Vagina (tissue), 2 donors: ENCODE results near the gene GPC1. TPM values are rescaled to one million over a fixed set of nuclear protein-coding genes. Genes with fewer than 3 reads are reported as not detected.
A peak's percentile ranks its signal among the peaks of the same experiment; 100 is the strongest.

ENCODE experiments used
- DNase-seq, 2 donors: peaks; one replicate each; pipeline ENCODE4 v3.0.0-alpha.2; 2017; ENCODE audit errors: extremely low spot score in 2 of 2
- H3K27ac ChIP-seq: fragments of 200-600 bp; sonication (generic); one replicate; pipeline ENCODE4 v1.5.1; 2019
- H3K27me3 ChIP-seq: fragments of 200-600 bp; sonication (generic); one replicate; pipeline ENCODE4 v1.5.1; 2019
- H3K36me3 ChIP-seq, 2 donors: fragments of 200-600 bp; sonication (generic); one replicate each; pipeline ENCODE4 v1.5.1; 2017 to 2019
- H3K4me1 ChIP-seq: fragments of 200-600 bp; sonication (generic); one replicate; pipeline ENCODE4 v1.5.1; 2019
- H3K4me3 ChIP-seq, 2 donors: fragments of 200-600 bp; sonication (generic); 1 replicate in 1 of 2; 2 replicates in 1 of 2; pipeline ENCODE4 v1.5.1; 2016 to 2019
- H3K9me3 ChIP-seq: fragments of 200-600 bp; sonication (generic); one replicate; pipeline ENCODE4 v1.5.1; 2019
- POLR2A ChIP-seq, 2 donors: fragments of 450-650 bp; IDR thresholded peaks; one replicate each; pipeline ENCODE4 v1.6.1; 2017; ENCODE audit warnings: antibody characterized with exemption in 2 of 2, mild to moderate bottlenecking in 2 of 2, moderate library complexity in 2 of 2
- POLR2AphosphoS5 ChIP-seq, 2 donors: sonication (generic); formaldehyde crosslinking; IDR thresholded peaks; one replicate each; pipeline ENCODE4 v1.9.0; 2017; ENCODE audit warnings: antibody characterized with exemption in 2 of 2, mild to moderate bottlenecking in 2 of 2, low read depth in 1 of 2; ENCODE audit not compliant: insufficient read depth in 1 of 2
- intact Hi-C: fragments of 100-400 bp; cut with DNase I; formaldehyde crosslinking; loops from one replicate; pipeline ENCODE4 v1.15.1; 2023
- total RNA-seq: library from RNA; depleted of rRNA; stranded (reverse); fragments of >200 nt; gene quantifications from one replicate; pipeline ENCODE4 v1.2.3, GENCODE V29; 2016
- TF ChIP-seq, protein P1 (sequence below), 3 experiments: fragments of 450-650 bp in 2 of 3; fragments of 200-600 bp in 1 of 3; sonication (generic) in 1 of 3; IDR thresholded peaks; one replicate each; pipeline ENCODE4 v1.5.1; 2017 to 2019; ENCODE audit warnings: antibody characterized with exemption in 3 of 3, mild to moderate bottlenecking in 2 of 3, moderate library complexity in 2 of 3

Gene GPC1
- total RNA-seq, 1 donor from 2014 or later, result 73.2 TPM

DNA sequence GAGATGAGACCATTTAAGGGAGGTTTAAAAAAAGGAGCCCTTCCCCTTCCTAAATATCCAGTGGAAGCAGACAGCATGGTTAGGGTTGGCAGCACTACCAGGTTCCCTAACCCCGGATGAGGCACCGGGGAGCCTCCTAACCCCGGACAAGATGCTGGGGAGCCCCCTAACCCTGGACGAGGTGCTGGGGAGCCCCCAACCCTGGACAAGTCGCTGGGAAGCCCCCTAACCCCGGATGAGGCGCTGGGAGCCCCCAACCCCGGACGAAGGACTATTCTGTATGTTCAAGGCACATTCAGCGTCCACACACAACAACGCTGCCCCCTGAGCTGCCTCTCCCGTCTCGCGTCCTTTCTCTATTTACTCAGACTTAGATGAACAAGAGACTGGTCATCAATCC is 70.4 kb downstream of the GPC1 start:
- intact Hi-C loops, result no loop called here
- no peak for TF ChIP-seq POLR2A (IDR thresholded peaks at IDR 0.05)
- TF ChIP-seq, protein P1, sequence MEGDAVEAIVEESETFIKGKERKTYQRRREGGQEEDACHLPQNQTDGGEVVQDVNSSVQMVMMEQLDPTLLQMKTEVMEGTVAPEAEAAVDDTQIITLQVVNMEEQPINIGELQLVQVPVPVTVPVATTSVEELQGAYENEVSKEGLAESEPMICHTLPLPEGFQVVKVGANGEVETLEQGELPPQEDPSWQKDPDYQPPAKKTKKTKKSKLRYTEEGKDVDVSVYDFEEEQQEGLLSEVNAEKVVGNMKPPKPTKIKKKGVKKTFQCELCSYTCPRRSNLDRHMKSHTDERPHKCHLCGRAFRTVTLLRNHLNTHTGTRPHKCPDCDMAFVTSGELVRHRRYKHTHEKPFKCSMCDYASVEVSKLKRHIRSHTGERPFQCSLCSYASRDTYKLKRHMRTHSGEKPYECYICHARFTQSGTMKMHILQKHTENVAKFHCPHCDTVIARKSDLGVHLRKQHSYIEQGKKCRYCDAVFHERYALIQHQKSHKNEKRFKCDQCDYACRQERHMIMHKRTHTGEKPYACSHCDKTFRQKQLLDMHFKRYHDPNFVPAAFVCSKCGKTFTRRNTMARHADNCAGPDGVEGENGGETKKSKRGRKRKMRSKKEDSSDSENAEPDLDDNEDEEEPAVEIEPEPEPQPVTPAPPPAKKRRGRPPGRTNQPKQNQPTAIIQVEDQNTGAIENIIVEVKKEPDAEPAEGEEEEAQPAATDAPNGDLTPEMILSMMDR (IDR thresholded peaks at IDR 0.05), result no peak
- TF ChIP-seq POLR2AphosphoS5 (IDR thresholded peaks at IDR 0.05; ENCODE audit: insufficient read depth in 1 of 2, low read depth in 1 of 2), result no peak
- H3K27me3 ChIP-seq, result no peaks in the 10 kb centered on the region
- H3K4me1 ChIP-seq, result no peaks in the 10 kb centered on the region
- H3K36me3 ChIP-seq, result no peaks in the 10 kb centered on the region
- no peaks in the 10 kb centered on the region for H3K9me3 ChIP-seq
- no peak overlapping the region for H3K4me3 ChIP-seq
- DNase-seq, result peak; percentile 49 to 58
- no peak overlapping the region for H3K27ac ChIP-seq

DNA sequence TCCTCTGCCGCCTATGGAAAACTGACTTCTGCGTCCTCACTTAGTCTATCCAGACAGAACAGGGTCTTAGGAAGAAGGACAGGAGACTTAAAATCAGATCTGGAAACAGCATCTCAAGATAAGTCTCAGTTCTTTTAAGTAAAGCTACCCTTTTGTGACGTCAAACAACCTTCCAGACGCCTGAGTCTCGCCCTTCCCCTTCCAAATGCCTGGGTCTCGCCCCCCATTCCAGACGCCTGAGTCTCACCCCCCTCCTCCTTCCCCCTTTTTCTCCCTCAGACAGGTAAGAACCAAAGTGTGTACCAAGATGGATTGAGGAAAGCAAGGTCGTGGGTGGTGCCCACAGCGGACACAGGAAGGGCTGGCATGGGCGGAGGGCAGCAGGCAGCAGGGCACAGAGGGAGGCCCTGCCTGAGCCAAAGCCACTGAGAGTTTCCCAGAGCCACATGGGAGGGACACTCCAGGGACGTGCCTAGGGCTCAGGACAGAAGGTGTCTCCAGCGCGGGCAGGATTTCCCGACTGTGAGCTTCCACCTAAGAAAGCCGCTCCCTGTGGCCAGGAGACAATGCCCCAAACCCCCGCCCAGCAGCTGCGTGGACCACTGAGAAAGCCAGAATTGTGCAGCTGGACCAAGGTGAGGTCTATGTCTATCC is 71.1 kb downstream of the GPC1 start:
- TF ChIP-seq, protein P1 (IDR thresholded peaks at IDR 0.05), result no peak
- TF ChIP-seq POLR2AphosphoS5 (IDR thresholded peaks at IDR 0.05; ENCODE audit: insufficient read depth in 1 of 2, low read depth in 1 of 2), result no peak
- no peak for TF ChIP-seq POLR2A (IDR thresholded peaks at IDR 0.05)
- no peak overlapping the region for H3K27ac ChIP-seq
- no peaks in the 10 kb centered on the region for H3K36me3 ChIP-seq
- DNase-seq, result peak; percentile 71 to 93
- H3K27me3 ChIP-seq, result no peaks in the 10 kb centered on the region
- H3K4me3 ChIP-seq, result no peak overlapping the region
- H3K4me1 ChIP-seq, result no peaks in the 10 kb centered on the region
- intact Hi-C loops, result no loop called here
- no peaks in the 10 kb centered on the region for H3K9me3 ChIP-seq

- TF ChIP-seq POLR2A (IDR thresholded peaks at IDR 0.05) (no peak), POLR2AphosphoS5 (IDR thresholded peaks at IDR 0.05; ENCODE audit: insufficient read depth in 1 of 2, low read depth in 1 of 2) (no peak)
- TF ChIP-seq, protein P1 (IDR thresholded peaks at IDR 0.05), result no peak
- Histone ChIP-seq H3K4me3 (no peak overlapping the region), H3K27ac (no peak overlapping the region), H3K27me3 (no peaks in the 10 kb centered on the region), H3K36me3 (no peaks in the 10 kb centered on the region), H3K9me3 (no peaks in the 10 kb centered on the region), H3K4me1 (no peaks in the 10 kb centered on the region)
- intact Hi-C loops, result no loop called here
- peak; percentile 42 to 88 for DNase-seq
Observed at GRCh38 chr2:240507060-240507777, 71.8 kb downstream of the GPC1 start.

DNA sequence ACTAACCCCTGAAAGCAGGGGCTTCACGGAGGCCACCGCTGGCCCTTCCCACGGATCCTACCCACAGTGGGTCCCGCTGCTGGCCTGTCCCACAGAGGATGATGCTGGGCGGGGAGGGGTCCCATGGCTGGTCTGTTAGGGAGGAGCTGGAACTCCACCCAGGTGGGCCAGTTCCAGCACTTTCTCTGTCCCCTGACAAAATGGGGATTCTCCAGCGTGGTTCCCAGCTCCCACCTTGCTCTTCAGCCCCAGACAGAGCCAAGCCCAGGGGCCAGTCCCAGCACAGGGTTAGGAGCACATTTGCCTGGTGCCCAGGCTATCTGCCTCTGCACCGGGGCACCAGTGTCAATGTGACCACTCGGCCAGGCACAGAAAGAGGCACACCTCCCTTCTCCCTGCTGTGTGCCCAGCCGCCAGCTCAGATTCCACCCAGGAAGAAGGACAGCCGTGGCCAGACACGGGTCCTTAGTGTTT is 72.4 kb downstream of the GPC1 start:
- H3K36me3 ChIP-seq, result no peaks in the 10 kb centered on the region
- no peaks in the 10 kb centered on the region for H3K4me1 ChIP-seq
- no peaks in the 10 kb centered on the region for H3K27me3 ChIP-seq
- no peaks in the 10 kb centered on the region for H3K9me3 ChIP-seq
- H3K4me3 ChIP-seq, result no peak overlapping the region
- TF ChIP-seq POLR2A (IDR thresholded peaks at IDR 0.05) (no peak), POLR2AphosphoS5 (IDR thresholded peaks at IDR 0.05; ENCODE audit: insufficient read depth in 1 of 2, low read depth in 1 of 2) (no peak)
- TF ChIP-seq, protein P1 (IDR thresholded peaks at IDR 0.05), result no peak
- DNase-seq, result peak; percentile 65 to 93
- intact Hi-C loops, result no loop called here
- no peak overlapping the region for H3K27ac ChIP-seq
